Smooth muscle cell (in vitro differentiated cells): Measurements from ENCODE around the gene RBFOX1. TPM values are rescaled to one million over a fixed set of nuclear protein-coding genes. Genes with fewer than 3 reads are reported as not detected.

Source experiments
- polyA plus RNA-seq: library from polyadenylated mRNA; unstranded; fragments of >200 nt; fragmentation: Nextera tagmentation; extraction: Ambion mirVana; gene quantifications from 2 replicates; pipeline ENCODE4 v1.2.1, GENCODE V29; 2016
- small RNA-seq: library from RNA; depleted of rRNA; stranded (forward); fragments of <200 nt; gene quantifications from one replicate; pipeline ENCODE3, GENCODE V24; 2014
- total RNA-seq: library from RNA; depleted of rRNA; stranded (reverse); fragments of >200 nt; gene quantifications from 2 replicates; pipeline ENCODE4 v1.2.3, GENCODE V29; 2014

The RBFOX1 gene
- total and polyA plus RNA-seq, 2 experiments from 2014 or later = not detected

Small RNA genes lying within 50 kb of the gene (small RNA-seq; reads per million reads assigned to genes)
- gene RF00537 (not detected), gene RF00561 (not detected)
